HEK293 (cell line): ENCODE data around the gene QRSL1.

Experiments
- BCL11B ChIP-seq: fragments of 450-650 bp; formaldehyde crosslinking; IDR thresholded peaks from 2 replicates; pipeline ENCODE4 v1.5.1; 2016; ENCODE audit warnings: low read depth, missing biosample characterization, missing genetic modification characterization
- ZNF24 ChIP-seq: fragments of 450-650 bp; formaldehyde crosslinking; IDR thresholded peaks from 2 replicates; pipeline ENCODE4 v1.5.1; 2016; ENCODE audit warnings: missing biosample characterization, missing genetic modification characterization
- TF ChIP-seq, protein P1 (sequence below): fragments of 450-650 bp; formaldehyde crosslinking; IDR thresholded peaks from 2 replicates; pipeline ENCODE4 v1.5.1; 2016; ENCODE audit warnings: missing biosample characterization, missing genetic modification characterization
- TF ChIP-seq, protein P2 (sequence below): fragments of 450-650 bp; formaldehyde crosslinking; IDR thresholded peaks from 2 replicates; pipeline ENCODE4 v1.5.1; 2016; ENCODE audit warnings: missing biosample characterization, missing genetic modification characterization
- TF ChIP-seq, protein P3 (sequence below): fragments of 450-650 bp; formaldehyde crosslinking; IDR thresholded peaks from 2 replicates; pipeline ENCODE4 v1.5.1; 2017; ENCODE audit warnings: missing biosample characterization, missing genetic modification characterization

DNA sequence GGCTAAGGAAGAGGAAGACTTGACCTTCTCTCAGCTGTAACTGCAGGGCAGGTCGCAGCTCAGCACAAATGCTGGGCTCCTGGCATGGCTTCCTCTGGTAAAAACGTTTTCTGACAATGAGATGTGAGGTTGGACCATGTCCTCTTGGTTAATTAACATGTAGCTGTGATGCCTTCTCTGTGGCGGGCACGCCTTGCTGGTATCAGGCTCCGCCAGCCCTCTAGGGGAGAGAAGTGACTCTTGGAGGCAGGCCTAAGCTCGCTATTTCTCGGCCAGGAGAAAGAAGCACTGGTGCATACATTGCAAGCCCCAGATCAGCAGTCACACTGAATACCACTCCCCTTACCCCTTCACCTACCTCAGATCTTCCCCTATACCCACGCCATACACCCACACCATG lies 65.0 kb downstream of the QRSL1 start:
- TF ChIP-seq ZNF24 (tag by site-specific recombination) (no peak), BCL11B (tag by site-specific recombination) (no peak)
- TF ChIP-seq, protein P1, sequence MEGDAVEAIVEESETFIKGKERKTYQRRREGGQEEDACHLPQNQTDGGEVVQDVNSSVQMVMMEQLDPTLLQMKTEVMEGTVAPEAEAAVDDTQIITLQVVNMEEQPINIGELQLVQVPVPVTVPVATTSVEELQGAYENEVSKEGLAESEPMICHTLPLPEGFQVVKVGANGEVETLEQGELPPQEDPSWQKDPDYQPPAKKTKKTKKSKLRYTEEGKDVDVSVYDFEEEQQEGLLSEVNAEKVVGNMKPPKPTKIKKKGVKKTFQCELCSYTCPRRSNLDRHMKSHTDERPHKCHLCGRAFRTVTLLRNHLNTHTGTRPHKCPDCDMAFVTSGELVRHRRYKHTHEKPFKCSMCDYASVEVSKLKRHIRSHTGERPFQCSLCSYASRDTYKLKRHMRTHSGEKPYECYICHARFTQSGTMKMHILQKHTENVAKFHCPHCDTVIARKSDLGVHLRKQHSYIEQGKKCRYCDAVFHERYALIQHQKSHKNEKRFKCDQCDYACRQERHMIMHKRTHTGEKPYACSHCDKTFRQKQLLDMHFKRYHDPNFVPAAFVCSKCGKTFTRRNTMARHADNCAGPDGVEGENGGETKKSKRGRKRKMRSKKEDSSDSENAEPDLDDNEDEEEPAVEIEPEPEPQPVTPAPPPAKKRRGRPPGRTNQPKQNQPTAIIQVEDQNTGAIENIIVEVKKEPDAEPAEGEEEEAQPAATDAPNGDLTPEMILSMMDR (tag by site-specific recombination), result no peak
- TF ChIP-seq, protein P2, sequence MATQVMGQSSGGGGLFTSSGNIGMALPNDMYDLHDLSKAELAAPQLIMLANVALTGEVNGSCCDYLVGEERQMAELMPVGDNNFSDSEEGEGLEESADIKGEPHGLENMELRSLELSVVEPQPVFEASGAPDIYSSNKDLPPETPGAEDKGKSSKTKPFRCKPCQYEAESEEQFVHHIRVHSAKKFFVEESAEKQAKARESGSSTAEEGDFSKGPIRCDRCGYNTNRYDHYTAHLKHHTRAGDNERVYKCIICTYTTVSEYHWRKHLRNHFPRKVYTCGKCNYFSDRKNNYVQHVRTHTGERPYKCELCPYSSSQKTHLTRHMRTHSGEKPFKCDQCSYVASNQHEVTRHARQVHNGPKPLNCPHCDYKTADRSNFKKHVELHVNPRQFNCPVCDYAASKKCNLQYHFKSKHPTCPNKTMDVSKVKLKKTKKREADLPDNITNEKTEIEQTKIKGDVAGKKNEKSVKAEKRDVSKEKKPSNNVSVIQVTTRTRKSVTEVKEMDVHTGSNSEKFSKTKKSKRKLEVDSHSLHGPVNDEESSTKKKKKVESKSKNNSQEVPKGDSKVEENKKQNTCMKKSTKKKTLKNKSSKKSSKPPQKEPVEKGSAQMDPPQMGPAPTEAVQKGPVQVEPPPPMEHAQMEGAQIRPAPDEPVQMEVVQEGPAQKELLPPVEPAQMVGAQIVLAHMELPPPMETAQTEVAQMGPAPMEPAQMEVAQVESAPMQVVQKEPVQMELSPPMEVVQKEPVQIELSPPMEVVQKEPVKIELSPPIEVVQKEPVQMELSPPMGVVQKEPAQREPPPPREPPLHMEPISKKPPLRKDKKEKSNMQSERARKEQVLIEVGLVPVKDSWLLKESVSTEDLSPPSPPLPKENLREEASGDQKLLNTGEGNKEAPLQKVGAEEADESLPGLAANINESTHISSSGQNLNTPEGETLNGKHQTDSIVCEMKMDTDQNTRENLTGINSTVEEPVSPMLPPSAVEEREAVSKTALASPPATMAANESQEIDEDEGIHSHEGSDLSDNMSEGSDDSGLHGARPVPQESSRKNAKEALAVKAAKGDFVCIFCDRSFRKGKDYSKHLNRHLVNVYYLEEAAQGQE (tag by site-specific recombination), result no peak
- TF ChIP-seq, protein P3, sequence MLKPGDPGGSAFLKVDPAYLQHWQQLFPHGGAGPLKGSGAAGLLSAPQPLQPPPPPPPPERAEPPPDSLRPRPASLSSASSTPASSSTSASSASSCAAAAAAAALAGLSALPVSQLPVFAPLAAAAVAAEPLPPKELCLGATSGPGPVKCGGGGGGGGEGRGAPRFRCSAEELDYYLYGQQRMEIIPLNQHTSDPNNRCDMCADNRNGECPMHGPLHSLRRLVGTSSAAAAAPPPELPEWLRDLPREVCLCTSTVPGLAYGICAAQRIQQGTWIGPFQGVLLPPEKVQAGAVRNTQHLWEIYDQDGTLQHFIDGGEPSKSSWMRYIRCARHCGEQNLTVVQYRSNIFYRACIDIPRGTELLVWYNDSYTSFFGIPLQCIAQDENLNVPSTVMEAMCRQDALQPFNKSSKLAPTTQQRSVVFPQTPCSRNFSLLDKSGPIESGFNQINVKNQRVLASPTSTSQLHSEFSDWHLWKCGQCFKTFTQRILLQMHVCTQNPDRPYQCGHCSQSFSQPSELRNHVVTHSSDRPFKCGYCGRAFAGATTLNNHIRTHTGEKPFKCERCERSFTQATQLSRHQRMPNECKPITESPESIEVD, result no peak
